Measurements from ENCODE around the gene POLR2M.

Gene POLR2M

GRCh38 chr15:57752840-57753239, 46.3 kb downstream of the POLR2M start:
- Histone ChIP-seq H3K4me3 (ENCODE audit: low read depth, low read length) (no peak overlapping the region), H3K36me3 (ENCODE audit: control insufficient read depth in 2 of 2, insufficient read depth in 1 of 2, low read length in 2 of 2) (no peaks in the 10 kb centered on the region), H3K9me3 (ENCODE audit: control insufficient read depth, insufficient read depth, low read depth, low read length) (no peaks in the 10 kb centered on the region), H3K4me1 (ENCODE audit: control insufficient read depth, insufficient read depth, low read length) (0 out of 2 replicates have a peak, but pooled peaks cover 2% of the 10 kb centered on the region), H3K27ac (ENCODE audit: extremely low read depth, low read depth, low read length) (no peak overlapping the region)
- TF ChIP-seq ZEB2 (tag by site-specific recombination; IDR thresholded peaks at IDR 0.05) = no peak
- no peak for TF ChIP-seq ZSCAN23 (tag by site-specific recombination; IDR thresholded peaks at IDR 0.05)
- ChIA-PET CTCF (interaction anchor here (0.5 to 4.9 kb wide), 5 partner anchors 24 to 1236 kb away, joined by 3 to 57 read pairs (median 3); partner anchors contain the start of gene ALDH1A2), POLR2A (no interaction called here)

- POLR2A ChIA-PET = no interaction called here
- CTCF ChIA-PET = interaction anchor here (1.7 kb wide), 1 partner anchor 315 kb away, joined by 4 read pairs; no protein-coding TSS in a partner anchor
- Histone ChIP-seq H3K36me3 (ENCODE audit: control insufficient read depth in 2 of 2, insufficient read depth in 1 of 2, low read length in 2 of 2) (no peaks in the 10 kb centered on the region), H3K27ac (ENCODE audit: extremely low read depth, low read depth, low read length) (no peak overlapping the region), H3K4me1 (ENCODE audit: control insufficient read depth, insufficient read depth, low read length) (no peaks in the 10 kb centered on the region), H3K4me3 (ENCODE audit: low read depth, low read length) (no peak overlapping the region), H3K9me3 (ENCODE audit: control insufficient read depth, insufficient read depth, low read depth, low read length) (no peaks in the 10 kb centered on the region)
- no peak for TF ChIP-seq ZNF639 (tag by site-specific recombination; IDR thresholded peaks at IDR 0.05)
- TF ChIP-seq ZNF777 (tag by site-specific recombination; IDR thresholded peaks at IDR 0.05; ENCODE audit: borderline replicate concordance) = no peak
- no peak for TF ChIP-seq ZBTB6 (tag by site-specific recombination; IDR thresholded peaks at IDR 0.05)
- no peak for TF ChIP-seq ZBTB44 (tag by site-specific recombination; IDR thresholded peaks at IDR 0.05)
- no peak for TF ChIP-seq ZNF677 (tag by site-specific recombination; IDR thresholded peaks at IDR 0.05)
- TF ChIP-seq INSM2 (tag by site-specific recombination; IDR thresholded peaks at IDR 0.05) = no peak
- no peak for TF ChIP-seq ZNF394 (tag by site-specific recombination; IDR thresholded peaks at IDR 0.05; ENCODE audit: borderline replicate concordance)
- no peak for TF ChIP-seq OVOL3 (tag by site-specific recombination; IDR thresholded peaks at IDR 0.05)
- TF ChIP-seq BCL6B (tag by site-specific recombination; IDR thresholded peaks at IDR 0.05) = no peak
- no peak for TF ChIP-seq ZNF266 (tag by site-specific recombination; IDR thresholded peaks at IDR 0.05; ENCODE audit: low read depth)
- TF ChIP-seq KLF10 (tag by site-specific recombination; IDR thresholded peaks at IDR 0.05) = no peak
- no peak for TF ChIP-seq ATF2 (tag by site-specific recombination; IDR thresholded peaks at IDR 0.05; ENCODE audit: low read depth)
- no peak for TF ChIP-seq ZNF645 (tag by site-specific recombination; IDR thresholded peaks at IDR 0.05)
- no peak for TF ChIP-seq ZNF701 (tag by site-specific recombination; IDR thresholded peaks at IDR 0.05)
- no peak for TF ChIP-seq PATZ1 (tag by site-specific recombination; IDR thresholded peaks at IDR 0.05)
Observed at GRCh38 chr15:57756466-57756865, 50.0 kb downstream of the POLR2M start.

All from HEK293 (cell line).